Left lobe of liver (tissue), 2 donors: ENCODE results near the gene LY6G6F. TPM values are rescaled to one million over a fixed set of nuclear protein-coding genes. Genes with fewer than 3 reads are reported as not detected.

ENCODE experiments used
- ATAC-seq: fragments of 200-7000 bp; cut with Tn5 transposase; one replicate; pipeline ENCODE4 v1.9.1; 2020; ENCODE audit warnings: mild to moderate bottlenecking, moderate library complexity
- DNase-seq: peaks from one replicate; pipeline ENCODE4 v3.0.0-alpha.2; 2020; ENCODE audit warnings: low spot score
- total RNA-seq: library from RNA; stranded (reverse); gene quantifications from one replicate; pipeline ENCODE4 v1.2.1, GENCODE V29; 2021
- donor health status: DM: no; HTN: no; CAD: no; lungs with moderate emphysema.
- donor health status: DM: no; HTN: yes; CAD: no.

The LY6G6F gene
- total RNA-seq, 1 donor from 2014 or later, result not detected

GRCh38 chr6:31722173-31722572 is 15.5 kb downstream of the LY6G6F start:
- DNase-seq (no peak), ATAC-seq (no peak)

GRCh38 chr6:31723245-31723979 is 16.7 kb downstream of the LY6G6F start, which contains the start of gene MPIG6B:
TSS of gene MPIG6B (plus strand) at chr6:31723373. CDS start at chr6:31723384, 11 bp downstream.
- no peak for ATAC-seq

GRCh38 chr6:31723980-31724691 is 17.5 kb downstream of the LY6G6F start:
- DNase-seq (no peak), ATAC-seq (no peak)

More at GRCh38 chr6:31723245-31723979, 16.7 kb downstream of the LY6G6F start, which contains the start of gene MPIG6B:
- no peak for DNase-seq

- ATAC-seq (no peak), DNase-seq (no peak)
These were observed 19.1 kb downstream of the LY6G6F start for GRCh38 chr6:31725502-31726350.

GRCh38 chr6:31727034-31727716 is 20.5 kb downstream of the LY6G6F start:
- DNase-seq (no peak), ATAC-seq (no peak)

- DNase-seq (no peak), ATAC-seq (no peak)
These were observed 21.3 kb downstream of the LY6G6F start for GRCh38 chr6:31727717-31728671.

- ATAC-seq (peak; percentile 33), DNase-seq (no peak)
These were observed 22.3 kb downstream of the LY6G6F start, which contains the start of gene DDAH2 for GRCh38 chr6:31728767-31729514. TSS of gene DDAH2 (minus strand) at chr6:31729299. CDS start at chr6:31729161, 138 bp downstream.

GRCh38 chr6:31729515-31729978 is 22.9 kb downstream of the LY6G6F start:
- ATAC-seq, result peak; percentile 92
- DNase-seq, result peak; percentile 93

- DNase-seq (peak; percentile 84), ATAC-seq (peak; percentile 76)
These were observed 23.4 kb downstream of the LY6G6F start for GRCh38 chr6:31729979-31730630.

GRCh38 chr6:31730631-31731086 is 24.0 kb downstream of the LY6G6F start:
- ATAC-seq, result no peak
- no peak for DNase-seq

- no peak for ATAC-seq
- DNase-seq, result no peak
These were observed 25.4 kb downstream of the LY6G6F start for GRCh38 chr6:31732029-31732428.

- no peak for ATAC-seq
- no peak for DNase-seq
These were observed 27.1 kb downstream of the LY6G6F start for GRCh38 chr6:31733734-31734133.

GRCh38 chr6:31734247-31734820 is 27.7 kb downstream of the LY6G6F start:
- DNase-seq, result no peak

GRCh38 chr6:31734821-31735406 is 28.2 kb downstream of the LY6G6F start:
- ATAC-seq (no peak), DNase-seq (no peak)

More at GRCh38 chr6:31734247-31734820, 27.7 kb downstream of the LY6G6F start:
- no peak for ATAC-seq

- ATAC-seq (peak; percentile 57), DNase-seq (peak; percentile 81)
These were observed 29.5 kb downstream of the LY6G6F start, which contains the start of gene CLIC1 for GRCh38 chr6:31736021-31736767. TSS of gene CLIC1 (minus strand) at chr6:31736530. CDS start at chr6:31736300, 230 bp downstream.

- no peak for DNase-seq
- ATAC-seq, result no peak
These were observed 30.2 kb downstream of the LY6G6F start for GRCh38 chr6:31736768-31737314.
